IPS-11a (cell line): ENCODE results near the gene PIK3R6.

Experiments used
- H3K4me3 ChIP-seq: one replicate; pipeline ENCODE4 v1.5.1; 2013; ENCODE audit warnings: low read depth, low read length, control low read depth

PIK3R6 gene

GRCh38 chr17:8867361-8867981 lies at the start of gene PIK3R6:
Gene PIK3R6 (minus strand): TSS chr17:8867674. CDS start chr17:8849794, 17,880 bp downstream.
- no peak within 1 kb of the TSS for H3K4me3 ChIP-seq

GRCh38 chr17:8916466-8916865 lies 49.0 kb upstream of the PIK3R6 start:
- H3K4me3 ChIP-seq, result no peak overlapping the region

- no peak overlapping the region for H3K4me3 ChIP-seq
Observed at GRCh38 chr17:8914554-8914953, 47.1 kb upstream of the PIK3R6 start.

- H3K4me3 ChIP-seq, result no peak overlapping the region
Observed at GRCh38 chr17:8913879-8914278, 46.4 kb upstream of the PIK3R6 start.

DNA sequence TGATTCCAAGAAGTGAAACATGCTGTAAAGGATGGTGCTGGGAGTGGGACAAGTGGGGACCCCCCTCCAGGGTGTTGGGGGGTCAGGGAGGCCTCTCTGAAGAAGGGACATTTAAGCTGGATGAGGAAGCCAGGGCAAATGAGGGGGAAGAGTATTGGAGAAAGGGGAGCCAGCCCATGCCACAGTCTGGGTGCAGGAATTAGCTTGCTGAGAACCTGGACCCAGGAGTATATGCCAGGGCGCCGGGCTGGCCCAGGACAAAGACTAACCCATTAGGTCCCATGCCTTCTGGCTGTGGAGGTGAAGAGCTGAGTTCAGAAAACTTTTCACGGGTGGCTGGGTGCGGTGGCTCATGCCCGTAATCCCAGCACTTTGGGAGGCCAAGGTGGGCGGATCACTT lies 45.6 kb upstream of the PIK3R6 start:
- no peak overlapping the region for H3K4me3 ChIP-seq

DNA sequence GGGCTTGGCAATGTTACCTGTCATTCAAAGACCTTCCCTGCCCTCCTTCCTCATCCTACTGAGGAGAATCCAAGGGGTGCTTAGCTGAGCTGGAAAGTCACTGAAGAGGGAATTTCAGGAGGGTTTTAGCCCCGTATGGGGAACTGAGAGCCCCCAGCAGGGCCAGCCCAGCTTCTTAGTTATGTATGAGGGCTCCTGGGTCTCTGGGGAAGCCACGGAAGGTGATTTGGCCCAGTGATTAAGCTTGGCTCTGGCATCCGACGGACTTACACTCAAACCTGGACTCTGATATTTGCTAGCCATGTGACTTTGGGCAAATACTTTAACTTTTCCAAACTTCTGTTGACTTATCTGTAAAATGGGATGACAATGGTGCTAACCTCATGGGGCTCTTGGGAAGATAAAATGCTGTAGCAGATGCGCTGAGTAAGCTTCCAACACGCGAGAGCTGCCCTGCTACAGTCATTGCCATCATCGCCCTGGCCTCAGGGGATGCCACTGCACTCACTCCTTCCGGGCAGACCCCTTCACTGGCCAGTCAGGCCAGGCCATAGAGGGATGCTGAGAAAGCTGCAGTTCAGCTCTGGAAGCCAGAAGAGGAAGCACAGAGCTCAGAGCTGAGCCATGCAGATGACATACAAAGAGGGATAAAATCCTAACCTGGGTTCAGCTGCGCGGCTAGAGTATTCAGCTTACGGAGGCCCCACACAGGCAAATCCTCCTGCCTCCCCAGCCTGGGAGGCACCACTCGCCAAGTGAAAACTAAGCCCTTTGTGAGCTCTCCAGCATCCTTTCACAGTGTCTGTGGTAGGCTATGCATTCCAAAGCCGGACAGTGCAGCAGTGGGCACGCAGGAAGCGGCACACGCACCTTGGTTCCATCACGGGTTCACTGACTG lies 44.9 kb upstream of the PIK3R6 start:
- no peak overlapping the region for H3K4me3 ChIP-seq

DNA sequence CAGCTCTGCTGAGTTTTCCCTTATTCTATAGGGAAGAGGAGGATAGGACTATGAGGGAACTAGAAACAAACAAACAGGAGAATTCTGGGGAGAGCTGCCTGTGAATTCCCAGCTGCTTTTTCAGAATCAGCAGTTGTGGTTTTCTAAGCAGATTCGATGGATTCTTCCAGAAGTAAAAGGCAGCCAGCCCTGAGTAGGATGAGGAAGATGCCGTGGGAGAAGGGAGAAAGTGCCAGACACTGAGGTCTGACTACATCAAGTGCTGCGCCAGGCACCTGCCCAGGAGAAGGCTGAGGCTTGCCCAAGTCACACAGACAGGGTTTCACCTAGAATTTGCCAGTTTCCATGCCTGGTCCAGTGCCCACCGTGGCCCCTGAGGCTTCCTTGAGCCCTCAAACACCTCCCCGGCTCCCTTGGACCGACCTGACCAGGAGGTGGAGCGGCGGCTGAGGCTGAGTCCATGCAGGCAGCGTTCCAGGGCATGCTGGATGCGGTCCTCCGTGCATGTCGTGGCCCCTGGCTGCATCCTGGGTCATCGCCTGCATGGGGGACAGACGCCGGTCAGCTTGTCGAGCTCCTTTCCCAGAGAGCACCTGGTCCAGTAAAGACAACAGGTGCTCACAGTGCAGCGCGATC lies 43.6 kb upstream of the PIK3R6 start:
- no peak overlapping the region for H3K4me3 ChIP-seq

DNA sequence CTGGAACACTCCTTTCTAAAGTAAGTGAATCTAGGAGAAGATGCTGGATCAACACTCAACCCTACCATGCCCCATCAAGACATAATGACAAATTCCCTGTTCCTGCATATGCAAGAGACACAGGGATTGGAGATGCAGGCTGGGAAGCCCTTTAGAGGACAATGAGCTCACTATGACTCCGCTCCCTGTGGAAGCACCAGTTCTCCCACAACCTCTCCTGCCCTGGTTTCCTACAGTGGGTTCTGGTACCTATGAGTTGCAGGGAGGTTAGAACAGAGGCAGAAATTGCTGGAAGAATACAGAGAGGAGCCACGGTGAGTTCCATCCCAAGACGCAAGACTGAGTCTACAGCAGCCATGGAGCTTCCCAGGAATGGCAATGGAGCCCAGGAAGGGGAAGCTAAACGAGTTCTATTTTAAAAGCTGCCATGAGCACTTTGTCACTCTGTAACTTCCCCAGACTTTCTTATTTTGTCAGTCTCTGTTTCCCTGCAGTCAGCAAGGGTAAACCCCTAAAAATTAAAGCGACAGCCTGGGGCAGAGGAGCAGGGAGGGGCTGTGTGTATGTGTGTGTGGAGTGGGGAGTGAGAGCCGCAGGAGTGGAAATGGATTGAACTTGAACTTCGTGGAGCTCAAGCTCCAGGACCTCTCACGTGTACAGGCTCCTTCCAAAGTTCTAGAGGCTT lies 42.3 kb upstream of the PIK3R6 start:
- no peak overlapping the region for H3K4me3 ChIP-seq

GRCh38 chr17:8905331-8905730 lies 37.9 kb upstream of the PIK3R6 start:
- no peak overlapping the region for H3K4me3 ChIP-seq

GRCh38 chr17:8904686-8905085 lies 37.2 kb upstream of the PIK3R6 start:
- H3K4me3 ChIP-seq, result no peak overlapping the region

DNA sequence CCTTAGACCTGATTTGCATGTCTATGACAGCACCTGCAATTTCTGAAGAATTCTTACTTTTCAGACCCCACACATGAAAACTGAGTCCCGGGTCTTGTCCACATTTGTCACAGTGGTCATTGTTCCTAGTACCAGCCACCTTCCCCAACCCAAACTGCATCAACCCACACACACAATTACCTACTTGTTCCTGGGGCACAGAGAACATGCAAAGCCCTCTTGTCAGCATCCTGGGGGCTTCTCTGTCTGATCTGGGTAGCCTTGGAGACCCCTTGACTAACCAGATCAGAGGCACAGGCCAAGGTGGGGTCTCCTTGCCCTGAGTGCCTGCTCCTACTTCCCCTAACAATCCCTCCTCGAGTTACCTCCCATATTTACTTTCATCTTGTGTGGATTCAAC lies 36.7 kb upstream of the PIK3R6 start:
- no peak overlapping the region for H3K4me3 ChIP-seq

- no peak overlapping the region for H3K4me3 ChIP-seq
Observed at GRCh38 chr17:8900626-8901585, 33.4 kb upstream of the PIK3R6 start.

GRCh38 chr17:8900207-8900606 lies 32.7 kb upstream of the PIK3R6 start:
- H3K4me3 ChIP-seq, result no peak overlapping the region

- no peak overlapping the region for H3K4me3 ChIP-seq
Observed at GRCh38 chr17:8898636-8899035, 31.2 kb upstream of the PIK3R6 start.

DNA sequence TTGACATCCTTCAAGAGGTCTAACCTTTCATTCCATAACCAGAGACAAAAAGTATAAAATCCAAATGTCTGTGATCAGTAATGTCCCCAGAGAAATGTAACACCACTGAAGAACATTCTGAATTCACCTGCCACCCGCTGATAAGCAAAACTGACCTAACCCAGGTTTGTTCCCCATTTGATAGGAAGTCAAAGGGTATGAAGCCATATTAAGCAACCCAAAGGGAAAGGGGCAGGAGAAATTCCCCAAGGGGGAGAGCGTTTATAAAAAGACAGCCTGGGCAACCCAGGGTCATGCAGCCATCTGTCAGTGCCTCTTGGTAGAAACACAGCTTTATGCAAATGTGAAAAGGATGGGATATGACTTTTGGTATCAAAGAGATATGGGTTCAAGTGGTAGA lies 30.7 kb upstream of the PIK3R6 start:
- no peak overlapping the region for H3K4me3 ChIP-seq

GRCh38 chr17:8896641-8897635 lies 29.5 kb upstream of the PIK3R6 start:
- H3K4me3 ChIP-seq, result no peak overlapping the region

GRCh38 chr17:8896087-8896486 lies 28.6 kb upstream of the PIK3R6 start:
- H3K4me3 ChIP-seq, result no peak overlapping the region

GRCh38 chr17:8894673-8895578 lies 27.5 kb upstream of the PIK3R6 start:
- no peak overlapping the region for H3K4me3 ChIP-seq
